Measurements from ENCODE around the gene CTDP1. TPM values are rescaled to one million over a fixed set of nuclear protein-coding genes. Genes with fewer than 3 reads are reported as not detected.

The CTDP1 gene
- total and polyA plus RNA-seq, 9 of the 15 experiments (the other 6 are each of a cell fraction or from before 2014, with no cell fraction given), result 0.07 to 19.2 (median 4.0) TPM

- TF ChIP-seq CEBPG (CRISPR knock-in tag; IDR thresholded peaks at IDR 0.05) (peak; percentile 65; the same call in 1 of the 2 replicates), CEBPG (tag; conservative IDR thresholded peaks at IDR 0.05 in 1 of 2, IDR thresholded peaks at IDR 0.05 in 1 of 2) (0 out of 4 replicates have a peak, but pooled peaks of 1 of the 2 experiments have one; percentile 9), EWSR1 (IDR thresholded peaks at IDR 0.05; ENCODE audit: borderline replicate concordance, low read depth, partially characterized antibody) (no peak), TFE3 (CRISPR knock-in tag; IDR thresholded peaks at IDR 0.05) (no peak), BRD4 (IDR thresholded peaks at IDR 0.05) (no peak), IFI16 (CRISPR knock-in tag; IDR thresholded peaks at IDR 0.05) (no peak), ZNF584 (CRISPR knock-in tag; IDR thresholded peaks at IDR 0.05; ENCODE audit: low read depth) (peak; percentile 83), ZNF79 (CRISPR knock-in tag; IDR thresholded peaks at IDR 0.05; ENCODE audit: low read depth) (no peak), POU5F1 (IDR thresholded peaks at IDR 0.05; ENCODE audit: borderline replicate concordance, low read depth, low read length, partially characterized antibody) (peak; percentile 58), SUPT5H (IDR thresholded peaks at IDR 0.05) (peak; percentile 64), E2F1 (CRISPR knock-in tag; IDR thresholded peaks at IDR 0.05) (peak; percentile 75; the same call in 1 of the 2 replicates), ELF2 (CRISPR knock-in tag; IDR thresholded peaks at IDR 0.05) (peak; percentile 18; the same call in 1 of the 2 replicates), ATF6 (CRISPR knock-in tag; IDR thresholded peaks at IDR 0.05) (no peak), LEF1 (IDR thresholded peaks at IDR 0.05) (no peak), ZNF717 (CRISPR knock-in tag; IDR thresholded peaks at IDR 0.05) (no peak), TRIM24 (IDR thresholded peaks at IDR 0.05) (no peak), SOX6 (IDR thresholded peaks at IDR 0.05) (peak; percentile 40; the same call in 1 of the 2 replicates), SAP30 (IDR thresholded peaks at IDR 0.05; ENCODE audit: borderline replicate concordance, insufficient read depth, low read depth, low read length, poor library complexity, severe bottlenecking) (no peak)
Observed at GRCh38 chr18:79678665-79679551, 695 bp upstream of the CTDP1 start (continued).
